Right ventricle myocardium inferior (tissue), 1 donor: ENCODE data around the gene CYP2C19. TPM values are rescaled to one million over a fixed set of nuclear protein-coding genes. Genes with fewer than 3 reads are reported as not detected.
"Not testable (repeated sequence)": the region's sequence is repeated elsewhere in the genome, so short reads cannot be mapped to it uniquely, and the experiment has no call there.

ENCODE experiments used
- ATAC-seq: fragments of 200-7000 bp; cut with Tn5 transposase; one replicate; pipeline ENCODE4 v1.9.1; 2020; ENCODE audit warnings: mild to moderate bottlenecking, moderate library complexity
- DNase-seq: peaks from one replicate; pipeline ENCODE4 v3.0.0; 2021; ENCODE audit errors: missing footprints
- intact Hi-C: fragments of 100-400 bp; cut with DNase I; formaldehyde crosslinking; loops from one replicate; pipeline ENCODE4 v1.11.0; 2022
- total RNA-seq: library from RNA; stranded (reverse); fragmentation: NEBNext Ultra II Directional; extraction: Animal tissue kit (Norgen Biotek cat#: 25700); gene quantifications from one replicate; pipeline ENCODE4 v1.2.1, GENCODE V29; 2021
- donor health status: DM: no; HTN: yes; CAD: no; lungs with severe emphysema.

The CYP2C19 gene
- total RNA-seq, 1 donor from 2014 or later = not detected

- intact Hi-C loops = no loop called here
- ATAC-seq = no peak
- DNase-seq = no peak
These were observed 95.5 kb downstream of the CYP2C19 start for GRCh38 chr10:94858005-94858404.

GRCh38 chr10:94859086-94859485 is 96.6 kb downstream of the CYP2C19 start:
- intact Hi-C loops = no loop called here
- ATAC-seq (no peak), DNase-seq (no peak)

GRCh38 chr10:94878649-94879048 is 116.2 kb downstream of the CYP2C19 start:
- intact Hi-C loops = no loop called here
- ATAC-seq (no peak), DNase-seq (no peak)

- DNase-seq = no peak
- intact Hi-C loops = no loop called here
- ATAC-seq = no peak
These were observed 116.7 kb downstream of the CYP2C19 start for GRCh38 chr10:94879214-94879613.

GRCh38 chr10:94889123-94889522 is 126.6 kb downstream of the CYP2C19 start:
- ATAC-seq (no peak), DNase-seq (no peak)
- intact Hi-C loops = no loop called here

GRCh38 chr10:94890264-94891022 is 128.0 kb downstream of the CYP2C19 start:
- ATAC-seq = no peak
- intact Hi-C loops = no loop called here

GRCh38 chr10:94898414-94898813 is 135.9 kb downstream of the CYP2C19 start:
- DNase-seq, intact Hi-C loops, ATAC-seq: not testable (repeated sequence)

More at GRCh38 chr10:94890264-94891022, 128.0 kb downstream of the CYP2C19 start:
- no peak for DNase-seq

- intact Hi-C loops = no loop called here
- ATAC-seq = no peak
- DNase-seq = no peak
These were observed 139.6 kb downstream of the CYP2C19 start for GRCh38 chr10:94902080-94902479.

GRCh38 chr10:94902570-94902969 is 140.1 kb downstream of the CYP2C19 start:
- intact Hi-C loops = no loop called here
- DNase-seq = no peak
- no peak for ATAC-seq

Other genes with a start within 250 kb of the CYP2C19 start
- gene HELLS, start 216.9 kb upstream of the CYP2C19 start, total RNA-seq = 2.3 TPM
- gene CYP2C18, start 79.0 kb upstream of the CYP2C19 start, total RNA-seq = not detected
- not detected for gene CYP2C9, start 176.0 kb downstream of the CYP2C19 start, total RNA-seq